Myocyte (in vitro differentiated cells): ENCODE data around the gene TRPM8. TPM values are rescaled to one million over a fixed set of nuclear protein-coding genes. Genes with fewer than 3 reads are reported as not detected.

Experiments used
- DNase-seq: peaks from one replicate; pipeline ENCODE4 v3.0.0-alpha.2; 2012; ENCODE audit warnings: low read depth
- total RNA-seq: library from RNA; depleted of rRNA; stranded (reverse); fragments of >200 nt; gene quantifications from 2 replicates; pipeline ENCODE4 v1.2.3, GENCODE V29; 2014

Gene TRPM8
- total RNA-seq, 1 donor from 2014 or later = 1.4 TPM

GRCh38 chr2:234038076-234038802 lies 121.1 kb downstream of the TRPM8 start:
- peak; percentile 71 for DNase-seq

DNA sequence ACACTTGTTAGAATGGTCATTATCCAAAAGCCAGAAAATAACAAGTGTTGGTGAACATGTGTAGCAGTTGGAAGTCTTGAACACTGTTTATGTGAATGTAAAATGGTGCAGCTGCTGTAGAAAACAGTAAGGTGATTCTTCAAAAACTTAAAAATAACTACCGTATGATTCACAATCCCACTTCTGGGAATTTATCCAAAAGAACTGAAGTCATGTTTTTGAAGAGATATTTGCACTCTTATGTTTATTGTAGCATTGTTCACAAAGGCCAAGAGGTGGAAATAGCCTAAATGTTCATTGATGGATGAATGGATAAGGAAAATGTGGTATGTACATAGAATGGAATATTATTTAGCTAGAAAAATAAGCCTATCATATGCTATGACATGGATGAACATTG lies 127.0 kb downstream of the TRPM8 start:
- DNase-seq = peak; percentile 72

DNA sequence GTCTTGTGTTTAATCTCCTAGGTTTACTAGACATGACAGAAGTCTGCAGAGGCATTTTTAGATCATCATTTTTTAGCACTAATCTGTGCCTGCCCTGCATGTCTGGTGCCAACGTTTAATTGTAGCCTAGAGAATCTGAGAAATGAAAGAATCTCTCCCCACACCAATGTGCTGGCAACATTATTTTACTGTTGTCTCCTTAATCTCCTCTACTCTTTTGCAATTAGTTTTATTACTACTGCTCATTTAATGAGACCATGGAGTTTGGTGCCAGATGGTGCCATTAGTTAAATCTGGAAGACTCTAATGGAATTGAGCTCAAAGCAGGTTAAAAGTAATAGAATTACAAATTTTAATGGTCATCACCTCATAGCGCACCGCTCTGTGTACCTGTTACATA lies 129.3 kb downstream of the TRPM8 start:
- DNase-seq = no peak

DNA sequence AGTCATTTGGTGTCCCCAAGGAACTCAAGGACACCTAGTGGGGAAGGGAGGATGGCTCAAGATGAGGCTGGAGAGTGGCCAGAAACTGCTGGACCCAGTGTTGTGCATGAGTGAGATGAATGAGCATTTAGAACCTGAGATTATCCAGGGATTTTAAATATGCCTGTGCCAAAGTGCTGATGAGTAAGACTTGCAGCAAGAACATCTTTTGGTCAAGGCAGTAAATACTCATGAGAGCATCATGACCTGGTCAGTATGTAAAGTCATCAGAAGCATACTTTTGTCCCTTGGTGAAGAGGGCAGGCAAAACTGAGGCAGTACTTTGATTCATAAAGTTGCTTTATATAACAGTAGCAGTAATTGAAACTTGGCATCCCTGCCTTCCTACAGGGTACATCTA lies 130.2 kb downstream of the TRPM8 start:
- DNase-seq = no peak

DNA sequence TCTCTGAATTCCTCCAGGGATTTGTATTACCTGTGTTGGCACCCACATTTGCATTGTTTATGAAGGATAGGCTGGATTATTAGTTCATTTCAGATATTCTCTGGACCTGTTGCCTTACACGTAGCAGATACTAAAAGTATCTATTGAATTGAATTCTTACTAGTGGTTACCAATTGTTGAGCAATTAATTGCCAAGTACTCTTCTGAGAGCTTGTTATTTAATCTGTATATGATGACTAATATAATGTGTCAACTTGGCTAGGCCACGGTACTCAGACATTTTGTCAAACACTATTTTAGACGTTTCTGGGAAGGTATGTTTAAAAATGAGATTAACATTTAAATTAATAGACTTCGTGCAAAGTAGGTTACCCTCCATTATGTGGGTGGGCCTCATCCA lies 130.9 kb downstream of the TRPM8 start:
- DNase-seq = no peak

GRCh38 chr2:234050455-234051135 lies 133.4 kb downstream of the TRPM8 start, which contains the start of gene SPP2:
Gene SPP2 (plus strand): TSS chr2:234050702. CDS start chr2:234050787, 85 bp downstream.
- peak; percentile 30 for DNase-seq

GRCh38 chr2:234051374-234052070 lies 134.3 kb downstream of the TRPM8 start:
- DNase-seq = no peak

GRCh38 chr2:234058881-234059280 lies 141.7 kb downstream of the TRPM8 start:
- no peak for DNase-seq

- DNase-seq = peak; percentile 61
Measured at GRCh38 chr2:234060236-234060635, 143.1 kb downstream of the TRPM8 start.

DNA sequence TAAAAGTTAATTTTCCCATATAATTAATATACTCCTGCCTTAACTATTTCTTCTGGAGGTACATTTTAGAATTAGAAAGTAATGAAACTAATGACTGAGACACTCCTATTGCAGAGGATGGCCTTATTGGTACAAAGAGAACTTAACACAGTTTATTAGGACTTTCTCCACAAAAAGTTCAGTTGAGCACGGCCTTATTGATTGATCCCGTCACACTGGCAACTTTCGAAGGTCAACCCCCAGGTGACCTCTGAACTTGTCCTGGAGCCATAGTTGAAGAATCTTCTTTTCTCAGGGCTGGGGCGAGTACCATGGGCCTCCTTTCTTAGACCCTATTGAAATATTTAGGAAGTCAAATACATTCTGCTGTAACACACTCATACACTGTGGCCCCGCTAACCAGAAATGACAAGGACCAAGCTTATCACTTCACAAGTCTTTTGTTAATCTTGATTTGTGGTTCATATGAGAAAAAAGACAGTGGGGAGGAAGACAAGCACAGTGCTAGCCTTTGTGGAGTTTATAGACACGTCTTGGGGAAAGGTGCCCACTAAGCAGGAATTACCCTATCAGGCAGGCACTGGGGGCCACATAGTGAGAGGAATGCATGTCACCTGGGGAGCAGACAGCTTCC lies 144.6 kb downstream of the TRPM8 start:
- no peak for DNase-seq

DNA sequence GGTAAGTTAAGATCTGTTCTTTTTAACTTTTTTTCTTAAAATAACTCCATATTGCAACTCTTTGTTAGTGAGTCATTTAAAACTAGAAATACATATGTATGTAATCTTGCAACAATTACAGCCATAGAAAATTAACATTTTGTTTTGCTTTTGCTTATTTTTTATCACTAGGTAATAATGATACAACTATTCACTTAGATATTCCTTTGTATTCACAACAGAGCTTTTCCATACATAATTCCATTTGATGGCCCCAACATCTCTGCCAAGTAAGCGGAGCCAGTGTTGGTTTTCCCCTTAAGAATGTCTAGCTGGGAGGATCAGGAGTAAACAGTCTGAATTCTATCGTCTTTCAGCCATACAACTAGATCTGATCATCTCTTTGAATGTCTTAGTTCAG lies 149.4 kb downstream of the TRPM8 start:
- no peak for DNase-seq

Other genes with a start within 250 kb of the TRPM8 start
- gene UGT1A9, start 245.5 kb upstream of the TRPM8 start, total RNA-seq = not detected in 2 replicates
- not detected in 2 replicates for gene UGT1A7, start 235.5 kb upstream of the TRPM8 start, total RNA-seq
- not detected in 2 replicates for gene UGT1A6, start 224.5 kb upstream of the TRPM8 start, total RNA-seq
- not detected in 2 replicates for gene UGT1A5, start 204.5 kb upstream of the TRPM8 start, total RNA-seq
- not detected in 2 replicates for gene UGT1A4, start 198.6 kb upstream of the TRPM8 start, total RNA-seq
- not detected in 2 replicates for gene UGT1A3, start 188.3 kb upstream of the TRPM8 start, total RNA-seq
- gene UGT1A1, start 157.1 kb upstream of the TRPM8 start, total RNA-seq = not detected in 2 replicates
- not detected in 2 replicates for gene MROH2A, start 139.0 kb upstream of the TRPM8 start, total RNA-seq
- gene HJURP, start 62.8 kb upstream of the TRPM8 start, total RNA-seq = 0.62 and 1.4 TPM in 2 replicates
- not detected in 2 replicates for gene SPP2, start 133.3 kb downstream of the TRPM8 start, total RNA-seq